Tibial nerve (tissue), 4 donors: ENCODE measurements around the gene TSSK3. TPM values are rescaled to one million over a fixed set of nuclear protein-coding genes. Genes with fewer than 3 reads are reported as not detected.
A peak's percentile ranks its signal among the peaks of the same experiment; 100 is the strongest.

Source experiments
- DNase-seq, 2 donors: peaks; one replicate each; pipeline ENCODE4 v3.0.0-alpha.2; 2019; ENCODE audit warnings: low spot score in 2 of 2
- H3K27ac ChIP-seq, 4 donors: fragments of 200-600 bp; sonication (generic) in 3 of 4; one replicate each; pipeline ENCODE4 v1.5.1; 2017 to 2019; ENCODE audit warnings: mild to moderate bottlenecking in 1 of 4
- H3K27me3 ChIP-seq, 2 donors: fragments of 200-600 bp; sonication (generic) in 1 of 2; one replicate each; pipeline versions ENCODE4 v1.5.1 to v1.6.0; 2017 to 2019
- H3K36me3 ChIP-seq, 3 donors: fragments of 200-600 bp; sonication (generic); one replicate each; pipeline ENCODE4 v1.5.1; 2018 to 2019
- H3K4me1 ChIP-seq, 4 donors: fragments of 200-600 bp; sonication (generic) in 3 of 4; one replicate each; pipeline ENCODE4 v1.5.1; 2017 to 2019
- H3K4me3 ChIP-seq, 4 donors: fragments of 200-600 bp; sonication (generic) in 3 of 4; one replicate each; pipeline ENCODE4 v1.5.1; 2017 to 2019; ENCODE audit warnings: mild to moderate bottlenecking in 1 of 4, moderate library complexity in 1 of 4
- H3K9me3 ChIP-seq, 4 donors: fragments of 200-600 bp; sonication (generic) in 3 of 4; one replicate each; pipeline ENCODE4 v1.5.1; 2017 to 2019
- CTCF ChIP-seq, 5 experiments: fragments of 200-600 bp in 3 of 5; fragments of 450-650 bp in 2 of 5; sonication (generic) in 3 of 5; IDR thresholded peaks; one replicate each; pipeline ENCODE4 v1.5.1; 2016 to 2019; ENCODE audit warnings: antibody characterized with exemption in 5 of 5, mild to moderate bottlenecking in 3 of 5, moderate library complexity in 2 of 5
- EP300 ChIP-seq, 2 donors: sonication (generic); formaldehyde crosslinking; IDR thresholded peaks; one replicate each; pipeline ENCODE4 v1.6.1; 2017; ENCODE audit warnings: antibody characterized with exemption in 2 of 2, mild to moderate bottlenecking in 1 of 2
- POLR2A ChIP-seq, 2 donors: fragments of 450-650 bp; IDR thresholded peaks; one replicate each; pipeline ENCODE4 v1.6.1; 2017; ENCODE audit warnings: antibody characterized with exemption in 2 of 2, mild to moderate bottlenecking in 2 of 2, moderate library complexity in 2 of 2
- WGBS, 2 donors: methylation state at CpG; one replicate each; pipeline ENCODE4 v1.1.5; 2018; 5-methylcytosine and 5-hydroxymethylcytosine counted together
- total RNA-seq, 4 donors: library from RNA; depleted of rRNA; stranded (reverse); fragments of >200 nt; gene quantifications; one replicate each; pipeline ENCODE4 v1.1.0, GENCODE V29; 2016

The TSSK3 gene
- total RNA-seq, 4 donors from 2014 or later: 0.44 to 1.5 (median 1.2) TPM

GRCh38 chr1:32406629-32407111, 44.3 kb downstream of the TSSK3 start:
- Histone ChIP-seq H3K4me1 (no peaks in the 10 kb centered on the region), H3K9me3 (no peaks in the 10 kb centered on the region), H3K4me3 (no peak overlapping the region), H3K27ac (no peak overlapping the region), H3K36me3 (no peaks in the 10 kb centered on the region), H3K27me3 (no peaks in the 10 kb centered on the region)
- no peak for DNase-seq
- 73 to 78% methylated on average over 4 of the region's 4 CpGs for WGBS, 2 donors
- no peak for TF ChIP-seq CTCF (IDR thresholded peaks at IDR 0.05)

- TF ChIP-seq CTCF (IDR thresholded peaks at IDR 0.05) (no peak), POLR2A (IDR thresholded peaks at IDR 0.05) (no peak), EP300 (IDR thresholded peaks at IDR 0.05) (no peak)
- no peak overlapping the region for H3K4me3 ChIP-seq
- no peak for DNase-seq
Measured at GRCh38 chr1:32411261-32411660, 48.9 kb downstream of the TSSK3 start.

GRCh38 chr1:32413507-32414185, 51.3 kb downstream of the TSSK3 start:
- peaks cover 0 to 29% (median 2%) of the 10 kb centered on the region in 4 donors for H3K9me3 ChIP-seq
- no peaks in the 10 kb centered on the region for H3K27me3 ChIP-seq
- WGBS, 2 donors: 55 to 58% methylated on average over 10 of the region's 10 CpGs
- no peak overlapping the region for H3K27ac ChIP-seq
- no peak overlapping the region for H3K4me3 ChIP-seq
- TF ChIP-seq EP300 (IDR thresholded peaks at IDR 0.05) (no peak), CTCF (IDR thresholded peaks at IDR 0.05) (peak; percentile 41 to 72 (median 60)), POLR2A (IDR thresholded peaks at IDR 0.05) (no peak)
- H3K4me1 ChIP-seq: no peaks in the 10 kb centered on the region
- no peaks in the 10 kb centered on the region for H3K36me3 ChIP-seq
- DNase-seq: peak; percentile 18 to 80

More at GRCh38 chr1:32411261-32411660, 48.9 kb downstream of the TSSK3 start:
- no peaks in the 10 kb centered on the region for H3K36me3 ChIP-seq
- H3K27me3 ChIP-seq: no peaks in the 10 kb centered on the region
- no peak overlapping the region for H3K27ac ChIP-seq
- H3K4me1 ChIP-seq: no peaks in the 10 kb centered on the region
- peaks cover 0 to 16% (median 2%) of the 10 kb centered on the region in 4 donors for H3K9me3 ChIP-seq

Other genes starting within 250 kb of the TSSK3 start
- gene TXLNA, start 182.9 kb upstream of the TSSK3 start, total RNA-seq: 10 to 100 TPM; 41.4 to 52.0 (median 49.5) TPM
- gene CCDC28B, start 161.9 kb upstream of the TSSK3 start, total RNA-seq: 10 to 100 TPM in 1 of 4 donors, 1 to 10 TPM in 3; 2.7 to 12.0 (median 6.2) TPM
- gene IQCC, start 156.9 kb upstream of the TSSK3 start, total RNA-seq: 1 to 10 TPM; 2.4 to 4.7 (median 3.7) TPM
- not detected for gene DCDC2B, start 153.4 kb upstream of the TSSK3 start, total RNA-seq
- 10 to 100 TPM; 22.5 to 29.0 (median 26.3) TPM for gene TMEM234, start 140.2 kb upstream of the TSSK3 start, total RNA-seq
- 100 to 1,000 TPM; 121 to 172 (median 152) TPM for gene EIF3I, start 140.1 kb upstream of the TSSK3 start, total RNA-seq
- gene FAM167B, start 115.3 kb upstream of the TSSK3 start, total RNA-seq: 1 to 10 TPM; 1.4 to 5.4 (median 3.5) TPM
- 1 to 10 TPM; 1.1 to 6.9 (median 2.0) TPM for gene LCK, start 111.3 kb upstream of the TSSK3 start, total RNA-seq
- gene HDAC1, start 70.5 kb upstream of the TSSK3 start, total RNA-seq: 10 to 100 TPM; 40.4 to 51.6 (median 47.1) TPM
- gene MARCKSL1, start 26.3 kb upstream of the TSSK3 start, total RNA-seq: 10 to 100 TPM; 42.4 to 61.2 (median 45.0) TPM
- gene FAM229A, start 54 bp upstream of the TSSK3 start, total RNA-seq: 10 to 100 TPM in 3 of 4 donors, 1 to 10 TPM in 1; 9.4 to 23.5 (median 16.3) TPM
- gene BSDC1, start 31.9 kb downstream of the TSSK3 start, total RNA-seq: 10 to 100 TPM; 60.6 to 88.7 (median 83.8) TPM
- gene ZBTB8B, start 102.5 kb downstream of the TSSK3 start, total RNA-seq: under 1 TPM in 1 of 4 donors, not detected in 3; 0.21 TPM
- gene ZBTB8A, start 176.9 kb downstream of the TSSK3 start, total RNA-seq: 10 to 100 TPM in 3 of 4 donors, 1 to 10 TPM in 1; 8.1 to 14.9 (median 12.1) TPM